Endodermal cell (in vitro differentiated cells): ENCODE data around the gene HENMT1. TPM values are rescaled to one million over a fixed set of nuclear protein-coding genes. Genes with fewer than 3 reads are reported as not detected.

Source experiments
- DNase-seq: peaks from one replicate; pipeline ENCODE4 v3.0.0-alpha.2; 2017
- H3K27ac ChIP-seq: 2 replicates; pipeline ENCODE4 v1.5.1; 2013; ENCODE audit warnings: mild to moderate bottlenecking, low read depth, low read length, moderate library complexity
- H3K27me3 ChIP-seq: 2 replicates; pipeline ENCODE4 v1.6.1; 2013; ENCODE audit warnings: mild to moderate bottlenecking, low read length, moderate library complexity; ENCODE audit not compliant: insufficient read depth, control insufficient read depth, poor library complexity, severe bottlenecking
- H3K36me3 ChIP-seq: 2 replicates; pipeline ENCODE4 v1.7.0; 2013; ENCODE audit warnings: mild to moderate bottlenecking, low read length, moderate library complexity; ENCODE audit not compliant: control insufficient read depth, insufficient read depth
- H3K4me1 ChIP-seq: one replicate; pipeline ENCODE4 v1.7.0; 2013; ENCODE audit warnings: low read length; ENCODE audit not compliant: control insufficient read depth, insufficient read depth
- H3K4me3 ChIP-seq: 2 replicates; pipeline ENCODE4 v1.5.1; 2013; ENCODE audit warnings: mild to moderate bottlenecking, low read length, moderate library complexity
- H3K9ac ChIP-seq: 2 replicates; pipeline ENCODE4 v1.6.1; 2013; ENCODE audit warnings: mild to moderate bottlenecking, low read length, moderate library complexity; ENCODE audit not compliant: poor library complexity, severe bottlenecking; ENCODE audit errors: extremely low read depth
- H3K9me3 ChIP-seq: 2 replicates; pipeline ENCODE4 v1.6.1; 2013; ENCODE audit warnings: mild to moderate bottlenecking, low read length, moderate library complexity; ENCODE audit not compliant: control insufficient read depth
- H3K27ac Mint-ChIP-seq: 2 replicates; pipeline ENCODE4 v1.8.0; 2020; ENCODE audit warnings: mixed read lengths
- H3K27me3 Mint-ChIP-seq: 2 replicates; pipeline ENCODE4 v1.8.0; 2021; ENCODE audit warnings: mild to moderate bottlenecking, mixed read lengths; ENCODE audit not compliant: insufficient read depth
- H3K36me3 Mint-ChIP-seq: 2 replicates; pipeline ENCODE4 v1.8.0; 2020; ENCODE audit warnings: low read depth, mixed read lengths
- H3K4me1 Mint-ChIP-seq: 2 replicates; pipeline ENCODE4 v1.8.0; 2020; ENCODE audit warnings: mixed read lengths
- H3K4me3 Mint-ChIP-seq: 2 replicates; pipeline ENCODE4 v1.8.0; 2020; ENCODE audit warnings: mild to moderate bottlenecking, moderate library complexity, mixed read lengths
- H3K9me3 Mint-ChIP-seq: 2 replicates; pipeline ENCODE4 v1.8.0; 2020; ENCODE audit warnings: mild to moderate bottlenecking, mixed read lengths
- WGBS, 2 experiments: methylation state at CpG; one replicate each; pipeline versions ENCODE4 v1.1.5 to v1.1.7; 2013; ENCODE audit warnings: missing lambda C conversion rate in 2 of 2, mixed read lengths in 1 of 2; ENCODE audit not compliant: insufficient coverage in 1 of 2, insufficient read length in 1 of 2; 5-methylcytosine and 5-hydroxymethylcytosine counted together
- total RNA-seq, 2 donors: library from RNA; stranded (reverse); fragmentation: NEBNext Ultra II Directional in 1 of 2; extraction: Animal tissue kit (Norgen Biotek cat#: 25700) in 1 of 2; gene quantifications; 2 replicates in 1 of 2; 3 replicates in 1 of 2; pipeline ENCODE4 v1.2.1, GENCODE V29; 2021
- TF ChIP-seq, protein P1 (sequence below): fragments of 200-600 bp; sonication (generic); conservative IDR thresholded peaks from 2 replicates; pipeline ENCODE4 v1.5.0; 2021; ENCODE audit warnings: antibody characterized with exemption, mild to moderate bottlenecking

Gene HENMT1
- total RNA-seq, 2 donors from 2014 or later, result 4.3 to 7.4 TPM

DNA sequence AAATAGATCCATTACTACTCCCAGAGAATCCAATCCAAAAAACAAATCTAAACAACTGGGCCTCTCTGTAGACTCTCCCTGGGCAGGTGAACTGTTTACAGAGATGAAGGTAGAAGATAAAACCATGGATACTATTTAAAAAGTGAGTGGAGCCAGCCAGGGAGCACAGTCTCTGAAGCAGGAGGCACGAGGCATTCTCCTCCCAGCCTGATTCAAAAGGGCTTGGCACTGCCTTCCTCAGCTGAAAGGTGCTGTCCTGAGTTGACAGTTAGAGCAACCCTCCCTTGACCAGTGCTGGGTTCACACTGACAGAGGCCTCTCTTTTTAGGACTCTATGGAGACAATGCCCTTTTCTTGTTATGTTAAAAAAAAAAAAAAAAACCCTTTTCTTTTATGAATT, 36.8 kb downstream of the HENMT1 start:
- no peaks in the 10 kb centered on the region for H3K4me1 ChIP-seq
- TF ChIP-seq, protein P1, sequence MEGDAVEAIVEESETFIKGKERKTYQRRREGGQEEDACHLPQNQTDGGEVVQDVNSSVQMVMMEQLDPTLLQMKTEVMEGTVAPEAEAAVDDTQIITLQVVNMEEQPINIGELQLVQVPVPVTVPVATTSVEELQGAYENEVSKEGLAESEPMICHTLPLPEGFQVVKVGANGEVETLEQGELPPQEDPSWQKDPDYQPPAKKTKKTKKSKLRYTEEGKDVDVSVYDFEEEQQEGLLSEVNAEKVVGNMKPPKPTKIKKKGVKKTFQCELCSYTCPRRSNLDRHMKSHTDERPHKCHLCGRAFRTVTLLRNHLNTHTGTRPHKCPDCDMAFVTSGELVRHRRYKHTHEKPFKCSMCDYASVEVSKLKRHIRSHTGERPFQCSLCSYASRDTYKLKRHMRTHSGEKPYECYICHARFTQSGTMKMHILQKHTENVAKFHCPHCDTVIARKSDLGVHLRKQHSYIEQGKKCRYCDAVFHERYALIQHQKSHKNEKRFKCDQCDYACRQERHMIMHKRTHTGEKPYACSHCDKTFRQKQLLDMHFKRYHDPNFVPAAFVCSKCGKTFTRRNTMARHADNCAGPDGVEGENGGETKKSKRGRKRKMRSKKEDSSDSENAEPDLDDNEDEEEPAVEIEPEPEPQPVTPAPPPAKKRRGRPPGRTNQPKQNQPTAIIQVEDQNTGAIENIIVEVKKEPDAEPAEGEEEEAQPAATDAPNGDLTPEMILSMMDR, result no peak
- no peak overlapping the region for H3K9ac ChIP-seq
- peaks cover 22% of the 10 kb centered on the region for H3K36me3 ChIP-seq
- H3K27me3 ChIP-seq, result no peaks in the 10 kb centered on the region
- H3K27ac Mint-ChIP-seq, result no peak overlapping the region
- no peak overlapping the region for H3K4me3 Mint-ChIP-seq
- no peak overlapping the region for H3K4me3 ChIP-seq
- H3K27me3 Mint-ChIP-seq, result no peaks in the 10 kb centered on the region
- DNase-seq, result no peak
- H3K4me1 Mint-ChIP-seq, result no peaks in the 10 kb centered on the region
- no peak overlapping the region for H3K27ac ChIP-seq
- H3K36me3 Mint-ChIP-seq, result peaks cover 2% of the 10 kb centered on the region
- H3K9me3 Mint-ChIP-seq, result no peaks in the 10 kb centered on the region
- 83% methylated on average over 1 of the region's 1 CpG; no CpG with 5 or more reads in 1 of the 2 experiments for WGBS, 2 experiments
- H3K9me3 ChIP-seq, result no peaks in the 10 kb centered on the region

DNA sequence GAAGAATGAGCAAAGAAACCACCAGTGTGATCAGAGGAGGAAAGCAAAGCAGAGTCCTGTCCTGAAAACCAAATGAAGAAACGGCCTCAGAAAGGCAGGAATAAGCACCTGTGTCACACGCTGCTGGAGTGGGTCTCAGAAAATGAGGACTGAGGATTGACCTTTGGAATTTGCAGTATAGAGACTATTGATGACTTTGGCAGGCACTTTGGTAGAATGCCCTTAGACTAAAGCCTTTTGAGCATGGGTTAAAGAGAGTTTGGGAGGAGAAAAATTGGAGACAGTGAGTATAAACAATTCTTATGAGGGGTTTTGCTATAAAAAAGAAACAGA, 43.2 kb downstream of the HENMT1 start:
- TF ChIP-seq, protein P1, result no peak
- Mint-ChIP-seq H3K9me3 (no peaks in the 10 kb centered on the region), H3K4me1 (no peaks in the 10 kb centered on the region), H3K27ac (no peak overlapping the region), H3K4me3 (no peak overlapping the region), H3K27me3 (no peaks in the 10 kb centered on the region), H3K36me3 (peaks cover 2% of the 10 kb centered on the region)
- 96 to 100% methylated on average over 2 of the region's 2 CpGs for WGBS, 2 experiments
- Histone ChIP-seq H3K4me1 (no peaks in the 10 kb centered on the region), H3K36me3 (peaks cover 17% of the 10 kb centered on the region), H3K9me3 (peaks cover 4% of the 10 kb centered on the region), H3K27ac (no peak overlapping the region), H3K9ac (no peak overlapping the region), H3K4me3 (no peak overlapping the region), H3K27me3 (no peaks in the 10 kb centered on the region)
- DNase-seq, result no peak

DNA sequence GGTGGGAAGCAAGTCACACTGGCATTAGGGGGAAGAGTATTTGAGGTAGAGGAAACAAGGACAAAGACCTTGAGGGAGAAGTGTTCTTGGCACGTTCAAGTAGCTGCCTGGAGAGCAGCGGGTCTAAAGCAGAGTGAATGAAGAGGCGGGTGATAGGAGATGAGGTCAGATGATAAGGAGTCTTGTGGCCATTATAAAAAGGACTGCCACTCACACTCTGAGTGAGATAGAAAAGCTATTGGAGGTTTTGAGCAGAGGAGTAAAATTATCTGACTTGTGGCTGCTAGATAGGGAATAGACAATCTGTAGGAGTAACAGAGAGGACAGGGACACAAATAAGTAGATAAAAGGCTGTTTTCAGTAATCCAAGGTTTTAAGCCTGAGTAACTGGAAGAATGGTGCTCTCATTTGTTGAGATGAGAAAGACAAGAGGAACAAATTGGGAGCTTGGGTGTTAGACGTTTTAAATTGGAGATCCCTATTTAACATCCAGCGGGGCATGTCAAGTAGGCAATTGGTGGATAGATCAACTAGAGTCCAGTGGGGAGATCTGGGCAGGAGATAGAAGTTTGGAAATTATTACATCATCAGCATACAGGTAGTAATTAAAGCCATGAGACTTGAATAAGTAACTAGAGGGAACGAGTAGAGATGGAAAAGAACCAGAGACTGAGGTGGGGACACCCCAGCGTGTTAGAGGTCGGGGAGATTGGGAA, 43.7 kb downstream of the HENMT1 start:
- no peak for DNase-seq
- Mint-ChIP-seq H3K27ac (no peak overlapping the region), H3K27me3 (no peaks in the 10 kb centered on the region), H3K36me3 (peaks cover 2% of the 10 kb centered on the region), H3K9me3 (no peaks in the 10 kb centered on the region), H3K4me1 (no peaks in the 10 kb centered on the region), H3K4me3 (no peak overlapping the region)
- Histone ChIP-seq H3K9ac (no peak overlapping the region), H3K36me3 (peaks cover 14% of the 10 kb centered on the region), H3K27ac (no peak overlapping the region), H3K4me1 (no peaks in the 10 kb centered on the region), H3K4me3 (no peak overlapping the region), H3K9me3 (peaks cover 4% of the 10 kb centered on the region), H3K27me3 (no peaks in the 10 kb centered on the region)
- WGBS, 2 experiments, result 81 to 91% methylated on average over 8 of the region's 8 CpGs
- TF ChIP-seq, protein P1, result no peak
